ENCODE measurements around the gene THSD1.

DNA sequence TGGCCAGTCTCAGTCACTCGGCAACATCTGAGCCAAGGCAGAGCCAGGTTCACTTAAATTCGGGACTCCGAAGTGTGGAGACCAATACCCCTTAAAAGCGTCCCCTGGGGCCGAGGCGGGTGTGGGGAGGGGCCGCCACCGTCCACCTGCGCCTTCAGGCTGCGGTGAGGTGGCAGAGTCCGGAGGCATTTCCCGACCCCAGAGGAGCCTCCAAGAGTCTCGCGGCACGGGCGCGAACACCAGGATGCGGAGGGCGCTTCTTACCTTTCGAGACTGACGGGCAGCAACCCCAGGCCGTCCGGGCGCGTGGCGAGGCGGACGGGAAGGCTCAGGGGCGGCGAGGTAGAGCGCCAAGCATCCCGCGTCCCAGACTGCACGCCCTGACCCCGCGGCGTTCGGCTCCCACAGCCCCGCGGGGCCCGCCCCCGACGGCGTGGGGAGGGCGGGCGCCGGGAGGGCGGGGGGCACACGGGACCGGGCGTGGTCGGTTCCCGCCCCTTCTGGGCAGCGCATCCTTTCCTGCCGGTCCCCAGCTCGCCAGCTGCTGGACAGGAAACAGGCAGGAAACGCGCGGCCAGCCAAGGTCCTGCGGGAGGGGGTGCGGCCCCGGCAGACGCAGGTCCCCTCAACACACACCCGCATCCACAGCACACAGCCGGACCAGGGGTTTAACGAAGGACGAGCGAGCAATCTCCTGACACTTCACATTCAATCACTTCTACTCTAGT lies at the start of gene THSD1:
- TF ChIP-seq EZH2 (IDR thresholded peaks at IDR 0.05), result no peak
- TF ChIP-seq POLR2AphosphoS5 (IDR thresholded peaks at IDR 0.05; ENCODE audit: borderline replicate concordance, low read depth, low read length), result no peak; the same call in 1 of the 2 replicates
